ENCODE measurements around the gene MAGI2.

The MAGI2 gene

GRCh38 chr7:78691584-78691983 lies 761.9 kb downstream of the MAGI2 start:
- peaks cover 5% of the 10 kb centered on the region for H3K9me3 Mint-ChIP-seq
- no peak overlapping the region for H3K4me3 Mint-ChIP-seq
- H3K27ac Mint-ChIP-seq, result no peak overlapping the region
- H3K27me3 Mint-ChIP-seq, result no peaks in the 10 kb centered on the region
- DNase-seq, result no peak
- no peaks in the 10 kb centered on the region for H3K36me3 Mint-ChIP-seq (ENCODE audit: low read depth)
- H3K4me1 Mint-ChIP-seq (ENCODE audit: low read depth), result no peaks in the 10 kb centered on the region

GRCh38 chr7:78690174-78690573 lies 763.3 kb downstream of the MAGI2 start:
- Mint-ChIP-seq H3K9me3 (peaks cover 1% of the 10 kb centered on the region), H3K27me3 (no peaks in the 10 kb centered on the region), H3K4me3 (no peak overlapping the region), H3K4me1 (ENCODE audit: low read depth) (no peaks in the 10 kb centered on the region), H3K27ac (no peak overlapping the region), H3K36me3 (ENCODE audit: low read depth) (no peaks in the 10 kb centered on the region)
- DNase-seq, result no peak

GRCh38 chr7:78688376-78688775 lies 765.1 kb downstream of the MAGI2 start:
- DNase-seq, result no peak
- no peaks in the 10 kb centered on the region for H3K4me1 Mint-ChIP-seq (ENCODE audit: low read depth)
- H3K36me3 Mint-ChIP-seq (ENCODE audit: low read depth), result no peaks in the 10 kb centered on the region
- no peaks in the 10 kb centered on the region for H3K27me3 Mint-ChIP-seq
- H3K27ac Mint-ChIP-seq, result no peak overlapping the region
- no peaks in the 10 kb centered on the region for H3K9me3 Mint-ChIP-seq
- H3K4me3 Mint-ChIP-seq, result no peak overlapping the region

- Mint-ChIP-seq H3K36me3 (ENCODE audit: low read depth) (no peaks in the 10 kb centered on the region), H3K9me3 (no peaks in the 10 kb centered on the region), H3K27ac (no peak overlapping the region), H3K4me1 (ENCODE audit: low read depth) (no peaks in the 10 kb centered on the region), H3K27me3 (no peaks in the 10 kb centered on the region), H3K4me3 (no peak overlapping the region)
- no peak for DNase-seq
Observed at GRCh38 chr7:78686189-78686588, 767.3 kb downstream of the MAGI2 start.

GRCh38 chr7:78684201-78684600 lies 769.3 kb downstream of the MAGI2 start:
- no peak overlapping the region for H3K27ac Mint-ChIP-seq
- no peaks in the 10 kb centered on the region for H3K9me3 Mint-ChIP-seq
- H3K4me3 Mint-ChIP-seq, result no peak overlapping the region
- H3K4me1 Mint-ChIP-seq (ENCODE audit: low read depth), result no peaks in the 10 kb centered on the region
- H3K36me3 Mint-ChIP-seq (ENCODE audit: low read depth), result no peaks in the 10 kb centered on the region
- no peak for DNase-seq
- H3K27me3 Mint-ChIP-seq, result no peaks in the 10 kb centered on the region

GRCh38 chr7:78683566-78683965 lies 769.9 kb downstream of the MAGI2 start:
- no peaks in the 10 kb centered on the region for H3K27me3 Mint-ChIP-seq
- no peaks in the 10 kb centered on the region for H3K4me1 Mint-ChIP-seq (ENCODE audit: low read depth)
- H3K4me3 Mint-ChIP-seq, result no peak overlapping the region
- H3K27ac Mint-ChIP-seq, result no peak overlapping the region
- no peaks in the 10 kb centered on the region for H3K9me3 Mint-ChIP-seq
- no peak for DNase-seq
- H3K36me3 Mint-ChIP-seq (ENCODE audit: low read depth), result no peaks in the 10 kb centered on the region

GRCh38 chr7:78679112-78679876 lies 774.2 kb downstream of the MAGI2 start:
- Mint-ChIP-seq H3K4me3 (no peak overlapping the region), H3K4me1 (ENCODE audit: low read depth) (no peaks in the 10 kb centered on the region), H3K27me3 (no peaks in the 10 kb centered on the region), H3K36me3 (ENCODE audit: low read depth) (no peaks in the 10 kb centered on the region), H3K9me3 (no peaks in the 10 kb centered on the region), H3K27ac (no peak overlapping the region)
- DNase-seq, result no peak

- Mint-ChIP-seq H3K4me1 (ENCODE audit: low read depth) (no peaks in the 10 kb centered on the region), H3K27ac (no peak overlapping the region), H3K4me3 (no peak overlapping the region), H3K36me3 (ENCODE audit: low read depth) (no peaks in the 10 kb centered on the region), H3K27me3 (no peaks in the 10 kb centered on the region), H3K9me3 (no peaks in the 10 kb centered on the region)
- no peak for DNase-seq
Observed at GRCh38 chr7:78677391-78677790, 776.1 kb downstream of the MAGI2 start.

- Mint-ChIP-seq H3K27me3 (no peaks in the 10 kb centered on the region), H3K9me3 (no peaks in the 10 kb centered on the region), H3K4me3 (no peak overlapping the region), H3K27ac (no peak overlapping the region), H3K36me3 (ENCODE audit: low read depth) (no peaks in the 10 kb centered on the region), H3K4me1 (ENCODE audit: low read depth) (no peaks in the 10 kb centered on the region)
- no peak for DNase-seq
Observed at GRCh38 chr7:78675511-78675910, 778.0 kb downstream of the MAGI2 start.

GRCh38 chr7:78673272-78673671 lies 780.2 kb downstream of the MAGI2 start:
- Mint-ChIP-seq H3K9me3 (no peaks in the 10 kb centered on the region), H3K27ac (no peak overlapping the region), H3K27me3 (no peaks in the 10 kb centered on the region), H3K36me3 (ENCODE audit: low read depth) (no peaks in the 10 kb centered on the region), H3K4me1 (ENCODE audit: low read depth) (no peaks in the 10 kb centered on the region), H3K4me3 (no peak overlapping the region)
- DNase-seq, result no peak

GRCh38 chr7:78662939-78663338 lies 790.5 kb downstream of the MAGI2 start:
- Mint-ChIP-seq H3K9me3 (peaks cover 17% of the 10 kb centered on the region), H3K4me3 (no peak overlapping the region), H3K4me1 (ENCODE audit: low read depth) (no peaks in the 10 kb centered on the region), H3K27me3 (no peaks in the 10 kb centered on the region), H3K36me3 (ENCODE audit: low read depth) (no peaks in the 10 kb centered on the region), H3K27ac (no peak overlapping the region)
- no peak for DNase-seq

GRCh38 chr7:78649976-78650375 lies 803.5 kb downstream of the MAGI2 start:
- Mint-ChIP-seq H3K27me3 (no peaks in the 10 kb centered on the region), H3K36me3 (ENCODE audit: low read depth) (no peaks in the 10 kb centered on the region), H3K4me1 (ENCODE audit: low read depth) (no peaks in the 10 kb centered on the region), H3K4me3 (no peak overlapping the region), H3K27ac (no peak overlapping the region), H3K9me3 (peaks cover 8% of the 10 kb centered on the region)
- DNase-seq, result no peak

- DNase-seq, result no peak
- no peak overlapping the region for H3K27ac Mint-ChIP-seq
- no peaks in the 10 kb centered on the region for H3K27me3 Mint-ChIP-seq
- H3K9me3 Mint-ChIP-seq, result peaks cover 8% of the 10 kb centered on the region
- no peaks in the 10 kb centered on the region for H3K4me1 Mint-ChIP-seq (ENCODE audit: low read depth)
- H3K36me3 Mint-ChIP-seq (ENCODE audit: low read depth), result no peaks in the 10 kb centered on the region
- no peak overlapping the region for H3K4me3 Mint-ChIP-seq
Observed at GRCh38 chr7:78649236-78649635, 804.2 kb downstream of the MAGI2 start.

- no peak for DNase-seq
- no peaks in the 10 kb centered on the region for H3K27me3 Mint-ChIP-seq
- H3K9me3 Mint-ChIP-seq, result peaks cover 9% of the 10 kb centered on the region
- no peaks in the 10 kb centered on the region for H3K4me1 Mint-ChIP-seq (ENCODE audit: low read depth)
- H3K27ac Mint-ChIP-seq, result no peak overlapping the region
- no peaks in the 10 kb centered on the region for H3K36me3 Mint-ChIP-seq (ENCODE audit: low read depth)
- no peak overlapping the region for H3K4me3 Mint-ChIP-seq
Observed at GRCh38 chr7:78642751-78643150, 810.7 kb downstream of the MAGI2 start.

GRCh38 chr7:78638364-78638763 lies 815.1 kb downstream of the MAGI2 start:
- Mint-ChIP-seq H3K27ac (no peak overlapping the region), H3K4me1 (ENCODE audit: low read depth) (no peaks in the 10 kb centered on the region), H3K36me3 (ENCODE audit: low read depth) (no peaks in the 10 kb centered on the region), H3K9me3 (peaks cover 7% of the 10 kb centered on the region), H3K27me3 (no peaks in the 10 kb centered on the region), H3K4me3 (no peak overlapping the region)
- no peak for DNase-seq

- Mint-ChIP-seq H3K4me1 (ENCODE audit: low read depth) (no peaks in the 10 kb centered on the region), H3K27ac (no peak overlapping the region), H3K4me3 (no peak overlapping the region), H3K9me3 (peaks cover 9% of the 10 kb centered on the region), H3K36me3 (ENCODE audit: low read depth) (no peaks in the 10 kb centered on the region), H3K27me3 (no peaks in the 10 kb centered on the region)
- no peak for DNase-seq
Observed at GRCh38 chr7:78636727-78637126, 816.7 kb downstream of the MAGI2 start.
